Stimulated activated CD8-positive, alpha-beta memory T cell treated with anti-CD3 and anti-CD28 coated beads, Interleukin-15, amount 100 ng/mL, for 4 hours (primary cell): Measurements from ENCODE around the gene TM4SF5.
A peak's percentile ranks its signal among the peaks of the same experiment; 100 is the strongest.
"Not testable (repeated sequence)": the region's sequence is repeated elsewhere in the genome, so short reads cannot be mapped to it uniquely, and the experiment has no call there.

Source experiments
- DNase-seq, 2 donors: peaks; one replicate each; pipeline ENCODE4 v3.0.0-alpha.2; 2020; ENCODE audit warnings: low read depth in 2 of 2

The TM4SF5 gene

GRCh38 chr17:4789951-4790704 is 18.4 kb downstream of the TM4SF5 start:
- peak; percentile 56 to 58 for DNase-seq

DNA sequence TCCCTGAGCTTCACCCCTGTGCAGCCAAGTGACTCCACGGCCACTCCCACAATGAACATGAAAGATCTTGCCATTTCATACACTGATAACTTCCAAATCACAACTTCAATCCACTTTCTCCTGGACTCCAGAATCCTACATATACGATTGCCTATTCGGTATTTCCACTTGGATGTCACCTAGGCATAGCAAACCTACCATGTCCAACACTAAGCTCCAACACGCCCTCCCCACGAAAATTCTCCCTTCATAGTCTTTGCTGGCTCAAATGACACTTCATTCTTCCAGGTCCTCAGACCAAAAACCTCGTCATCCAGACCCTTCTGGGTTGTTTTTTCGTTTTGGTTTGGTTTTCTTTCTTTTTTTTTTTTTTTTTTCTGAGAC is 19.0 kb downstream of the TM4SF5 start:
- DNase-seq: no peak

DNA sequence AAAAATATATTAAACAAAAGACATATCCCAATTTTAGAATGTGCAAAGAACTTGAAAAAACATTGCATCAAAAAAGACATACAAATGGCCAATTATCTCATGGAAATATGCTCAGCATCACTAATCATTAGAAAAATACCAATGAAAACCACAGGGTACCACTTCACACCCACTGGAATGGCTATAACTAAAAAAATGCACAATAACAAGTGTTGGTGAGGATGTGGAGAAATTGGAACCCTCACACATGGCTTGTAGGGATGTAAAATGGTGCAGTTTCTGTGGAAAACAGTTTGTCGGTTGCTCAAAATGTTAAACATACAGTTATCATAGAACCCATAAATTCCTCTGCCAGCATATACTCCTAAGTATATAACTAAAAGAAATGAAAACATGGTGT is 23.5 kb downstream of the TM4SF5 start:
- no peak for DNase-seq

- DNase-seq: no peak
These were observed 24.9 kb downstream of the TM4SF5 start for GRCh38 chr17:4796552-4796920.

- DNase-seq: no peak
These were observed 28.9 kb downstream of the TM4SF5 start for GRCh38 chr17:4800462-4801196.

GRCh38 chr17:4802228-4802627 is 30.5 kb downstream of the TM4SF5 start, which contains the start of gene C17orf114:
C17orf114 (minus strand) TSS chr17:4802328.
- DNase-seq: no peak

- no peak for DNase-seq
These were observed 34.7 kb downstream of the TM4SF5 start for GRCh38 chr17:4806456-4806776.

DNA sequence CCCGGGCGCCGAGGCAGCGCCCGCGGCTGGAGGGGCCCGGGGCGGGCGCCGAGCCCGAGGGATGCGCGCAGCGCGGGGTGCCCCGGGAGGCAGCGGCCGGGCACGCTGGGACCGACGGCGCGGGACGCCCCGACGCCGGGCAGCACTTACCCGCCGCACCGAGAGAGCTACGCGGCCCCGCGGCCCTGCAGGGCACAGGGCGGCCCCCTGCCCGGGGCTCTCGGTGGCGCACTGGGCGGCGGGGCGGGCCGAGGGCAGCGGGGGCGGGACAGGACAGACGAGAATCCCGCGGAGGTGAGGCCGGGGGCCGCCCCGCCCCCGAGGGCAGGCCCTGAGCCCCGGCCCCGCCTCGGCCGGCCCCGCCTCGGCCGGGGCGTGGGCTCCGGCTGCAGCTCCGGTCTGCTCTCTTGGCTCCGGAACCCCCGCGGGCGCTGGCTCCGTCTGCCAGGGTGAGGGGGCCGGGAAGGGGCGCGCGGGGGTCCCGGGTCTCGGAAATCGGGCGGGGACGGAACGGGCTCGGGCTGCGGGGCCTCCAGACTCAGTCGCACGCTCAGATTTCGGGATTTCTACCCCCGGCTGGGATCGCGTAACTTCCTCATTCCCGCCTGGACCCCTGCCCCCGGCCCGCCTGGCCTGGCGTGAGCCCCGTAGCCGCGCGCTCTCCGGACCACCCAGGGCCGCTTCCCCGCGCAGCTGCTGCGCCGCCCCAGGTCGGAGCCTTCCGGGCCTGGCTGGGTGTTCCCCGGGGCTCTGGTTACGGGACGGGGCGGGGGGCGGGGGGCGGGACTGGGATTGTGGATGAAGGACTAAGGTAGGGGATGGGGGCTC is 35.3 kb downstream of the TM4SF5 start, which contains the start of gene PLD2:
TSS of gene PLD2 (plus strand) at position 376 of the 828 bp plus-strand sequence. CDS start 621 bp downstream, outside the sequence.
- peak; percentile 68 to 74 for DNase-seq

- no peak for DNase-seq
These were observed 36.1 kb downstream of the TM4SF5 start for GRCh38 chr17:4807605-4808377.

DNA sequence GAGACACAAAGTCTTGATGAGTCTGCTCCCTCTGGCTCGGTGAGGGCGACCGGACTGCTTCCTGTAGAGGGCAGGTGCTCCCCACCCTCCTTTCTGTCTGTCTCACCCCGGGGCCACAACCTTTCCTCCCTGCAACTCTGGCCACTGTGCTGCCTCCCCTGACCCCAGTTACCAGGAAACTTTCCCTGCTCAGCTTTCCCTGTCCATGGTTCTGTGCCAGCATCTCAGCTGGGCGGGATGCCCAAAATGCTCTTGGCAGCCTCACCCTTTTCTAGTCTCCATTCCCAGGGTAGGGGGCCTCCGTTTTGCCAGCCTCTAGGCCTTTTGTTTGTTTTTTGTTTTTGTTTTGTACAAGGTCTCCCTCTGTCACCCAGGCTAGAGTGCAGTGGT is 36.7 kb downstream of the TM4SF5 start:
- no peak for DNase-seq

GRCh38 chr17:4810696-4811290 is 39.1 kb downstream of the TM4SF5 start:
- no peak for DNase-seq

- DNase-seq: no peak
These were observed 39.8 kb downstream of the TM4SF5 start for GRCh38 chr17:4811471-4811870.

DNA sequence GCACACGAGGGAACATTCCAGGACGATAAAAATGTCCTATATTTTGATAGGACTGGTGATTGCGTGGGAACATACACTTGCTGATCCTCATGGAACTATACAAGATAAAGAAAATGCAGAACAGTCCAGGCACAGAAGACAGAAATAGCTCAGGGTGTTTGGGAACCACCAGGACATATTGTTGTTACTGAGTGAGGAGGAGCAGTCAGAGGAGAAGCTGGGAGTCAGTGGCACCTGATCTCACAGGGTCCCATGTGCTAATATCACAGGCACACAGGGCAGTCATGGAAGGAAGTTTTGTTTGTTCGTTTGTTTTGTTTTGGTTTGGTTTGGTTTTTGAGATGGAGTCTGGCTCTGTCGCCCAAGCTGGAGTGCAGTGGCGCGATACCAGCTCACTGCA is 41.0 kb downstream of the TM4SF5 start:
- DNase-seq: no peak

GRCh38 chr17:4815043-4815675 is 43.5 kb downstream of the TM4SF5 start:
- no peak for DNase-seq

- no peak for DNase-seq
These were observed 45.1 kb downstream of the TM4SF5 start for GRCh38 chr17:4816826-4817225.

GRCh38 chr17:4818276-4818675 is 46.6 kb downstream of the TM4SF5 start:
- no peak for DNase-seq

- DNase-seq: no peak
These were observed 51.1 kb downstream of the TM4SF5 start for GRCh38 chr17:4822835-4823234.

DNA sequence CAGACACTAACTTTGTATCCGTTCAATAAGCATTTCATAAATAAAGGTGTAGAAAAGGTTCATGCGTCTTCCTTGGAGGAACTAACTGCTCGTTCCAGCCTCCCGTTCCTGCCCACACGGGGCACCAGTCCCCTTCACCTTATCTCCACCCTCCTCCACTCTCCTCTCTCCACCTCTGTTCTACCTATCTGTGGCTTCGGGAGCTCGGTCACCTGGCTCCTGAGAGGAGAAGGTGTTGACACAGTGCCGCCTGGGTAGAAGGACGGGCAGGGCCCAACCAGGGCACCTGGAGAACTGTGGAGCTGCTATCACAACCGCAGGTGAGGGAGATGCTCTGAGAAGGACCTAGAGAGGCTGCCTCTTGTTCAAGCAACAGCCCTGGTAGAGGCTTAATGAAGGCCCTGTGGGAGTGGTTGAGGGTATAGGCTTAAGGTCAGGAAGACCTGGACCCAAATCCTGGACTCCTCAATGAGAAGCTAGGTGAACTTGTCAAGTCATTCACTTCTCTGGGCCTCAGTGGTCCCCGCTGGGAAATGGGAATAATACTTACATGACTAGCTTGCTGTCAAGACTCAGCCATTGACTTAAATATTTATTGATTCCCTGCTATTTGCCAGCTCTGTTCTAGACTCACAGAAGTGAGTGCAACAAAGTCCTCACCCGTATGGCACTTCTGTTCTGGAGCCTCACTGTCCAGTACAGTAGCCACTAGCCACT is 51.8 kb downstream of the TM4SF5 start:
- DNase-seq: no peak

DNA sequence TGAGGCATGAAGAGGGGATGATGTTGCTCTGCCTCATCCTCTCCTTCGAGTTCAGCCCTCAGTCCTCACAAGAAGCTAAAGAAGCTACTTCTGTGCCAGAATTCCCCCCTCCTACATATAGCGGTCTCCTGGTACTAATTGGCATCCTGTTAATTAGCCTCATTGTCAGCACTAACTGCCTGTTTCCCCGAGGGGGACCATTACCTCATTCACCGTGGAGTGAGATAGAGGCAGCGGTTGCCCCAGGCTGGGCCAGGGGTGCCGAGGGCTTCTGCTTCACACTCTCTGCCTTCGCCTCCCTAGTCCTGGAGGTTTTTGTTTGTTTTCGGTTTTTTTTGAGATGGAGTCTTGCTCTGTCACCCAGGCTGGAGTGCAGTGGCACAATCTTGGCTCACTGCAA is 55.7 kb downstream of the TM4SF5 start:
- no peak for DNase-seq

DNA sequence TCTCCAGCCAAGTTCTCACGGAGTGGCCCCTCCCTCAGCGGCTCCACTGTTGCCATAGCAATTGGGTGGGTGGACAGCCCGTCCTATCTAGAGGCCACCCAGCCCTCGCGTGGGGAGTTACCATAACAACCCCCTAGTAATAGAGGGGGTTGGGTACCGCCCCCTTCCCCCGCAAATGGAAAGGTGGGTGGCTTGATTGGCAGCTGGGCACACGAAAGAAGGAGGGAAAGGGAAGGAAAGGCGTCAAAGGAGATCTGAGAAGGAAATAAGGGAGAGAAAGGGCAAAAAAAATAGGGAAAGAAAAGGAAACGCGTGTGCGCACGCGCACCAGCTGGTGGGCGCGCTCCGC is 61.1 kb downstream of the TM4SF5 start:
- DNase-seq: not testable (repeated sequence)
